Prostate gland (tissue), 2 donors: Measurements from ENCODE around the gene CHST12.

Experiments
- CTCF ChIP-seq, 4 experiments: fragments of 200-600 bp in 2 of 4; fragments of 450-650 bp in 2 of 4; sonication (generic) in 2 of 4; IDR thresholded peaks; 1 replicate in 3 of 4; 2 replicates in 1 of 4; pipeline ENCODE4 v1.5.1; 2016 to 2019; ENCODE audit warnings: antibody characterized with exemption in 4 of 4, mild to moderate bottlenecking in 2 of 4, moderate library complexity in 2 of 4
- POLR2A ChIP-seq: fragments of 450-650 bp; IDR thresholded peaks from one replicate; pipeline ENCODE4 v1.6.1; 2016; ENCODE audit warnings: antibody characterized with exemption, mild to moderate bottlenecking

DNA sequence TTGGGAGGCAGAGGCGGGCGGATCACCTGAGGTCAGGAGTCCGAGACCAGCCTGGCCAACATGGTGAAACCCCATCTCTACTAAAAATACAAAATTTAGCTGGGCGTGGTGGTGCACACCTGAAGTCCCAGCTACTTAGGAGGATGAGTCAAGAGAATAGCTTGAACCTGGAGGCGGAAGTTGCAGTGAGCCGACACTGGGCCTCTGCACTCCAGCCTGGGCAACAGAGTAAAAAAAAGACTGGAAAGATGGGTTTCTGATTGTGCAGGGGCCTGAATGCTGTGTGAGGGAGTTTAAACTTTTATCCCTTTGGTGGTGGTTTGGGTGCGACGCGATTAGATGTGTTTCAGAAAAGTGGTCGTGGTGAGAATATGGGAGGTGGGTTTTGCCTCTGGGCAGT lies 1.8 kb downstream of the CHST12 start:
- TF ChIP-seq CTCF (IDR thresholded peaks at IDR 0.05) (no peak), POLR2A (no peak)
